Smooth muscle cell (in vitro differentiated cells): ENCODE results near the gene SEC31B. TPM values are rescaled to one million over a fixed set of nuclear protein-coding genes. Genes with fewer than 3 reads are reported as not detected.
A peak's percentile ranks its signal among the peaks of the same experiment; 100 is the strongest.

Source experiments
- DNase-seq: peaks from one replicate; lab custom pipeline; 2025; ENCODE audit not compliant: unreplicated experiment; lab: John Stamatoyannopoulos, UW
- H2AFZ ChIP-seq: fragments of 200-600 bp; sonication (generic); 2 replicates; pipeline ENCODE4 v1.6.0; 2016; ENCODE audit warnings: antibody characterized with exemption, low read depth, mild to moderate bottlenecking
- H3F3A ChIP-seq: fragments of 200-600 bp; sonication (generic); 2 replicates; pipeline ENCODE4 v1.6.0; 2017; ENCODE audit warnings: antibody characterized with exemption, low read depth
- H3K27ac ChIP-seq: fragments of 200-600 bp; sonication (generic); 2 replicates; pipeline ENCODE4 v1.5.1; 2016; ENCODE audit warnings: low read depth, mild to moderate bottlenecking
- H3K27me3 ChIP-seq: fragments of 200-600 bp; sonication (generic); 2 replicates; pipeline ENCODE4 v1.6.1; 2016; ENCODE audit warnings: low read depth, mild to moderate bottlenecking
- H3K36me3 ChIP-seq: fragments of 200-600 bp; sonication (generic); 2 replicates; pipeline ENCODE4 v1.5.1; 2016; ENCODE audit warnings: low read depth
- H3K4me1 ChIP-seq: fragments of 200-600 bp; sonication (generic); 2 replicates; pipeline ENCODE4 v1.5.1; 2016; ENCODE audit warnings: low read depth
- H3K4me2 ChIP-seq: fragments of 200-600 bp; sonication (generic); 2 replicates; pipeline ENCODE4 v1.6.0; 2016; ENCODE audit warnings: mild to moderate bottlenecking
- H3K4me3 ChIP-seq: fragments of 200-600 bp; sonication (generic); 2 replicates; pipeline ENCODE4 v1.5.1; 2016; ENCODE audit warnings: mild to moderate bottlenecking
- H3K79me2 ChIP-seq: fragments of 200-600 bp; sonication (generic); 2 replicates; pipeline ENCODE4 v1.6.0; 2016; ENCODE audit warnings: low read depth, mild to moderate bottlenecking
- H3K9ac ChIP-seq: fragments of 200-600 bp; sonication (generic); 2 replicates; pipeline ENCODE4 v1.6.0; 2016; ENCODE audit warnings: low read depth
- H3K9me3 ChIP-seq: fragments of 200-600 bp; sonication (generic); replicated peaks from 2 replicates; pipeline ENCODE4 v1.5.1; 2016; ENCODE audit warnings: low read depth
- H4K20me1 ChIP-seq: fragments of 200-600 bp; sonication (generic); 2 replicates; pipeline ENCODE4 v1.6.0; 2016; ENCODE audit warnings: low read depth
- WGBS: methylation state at CpG from one replicate; pipeline ENCODE4 v1.1.7; 2016; ENCODE audit warnings: low lambda C conversion rate; 5-methylcytosine and 5-hydroxymethylcytosine counted together
- polyA plus RNA-seq: library from polyadenylated mRNA; unstranded; fragments of >200 nt; fragmentation: Nextera tagmentation; extraction: Ambion mirVana; gene quantifications from 2 replicates; pipeline ENCODE4 v1.2.1, GENCODE V29; 2016
- total RNA-seq: library from RNA; depleted of rRNA; stranded (reverse); fragments of >200 nt; gene quantifications from 2 replicates; pipeline ENCODE4 v1.2.3, GENCODE V29; 2014
- TF ChIP-seq, protein P1 (sequence below): fragments of 200-600 bp; sonication (generic); IDR thresholded peaks from 2 replicates; pipeline ENCODE4 v1.5.1; 2017; ENCODE audit warnings: borderline replicate concordance, mild to moderate bottlenecking, antibody characterized with exemption; ENCODE audit not compliant: insufficient read depth, poor library complexity, severe bottlenecking

Gene SEC31B
- total and polyA plus RNA-seq, 2 experiments from 2014 or later: 4.5 to 6.3 TPM

DNA sequence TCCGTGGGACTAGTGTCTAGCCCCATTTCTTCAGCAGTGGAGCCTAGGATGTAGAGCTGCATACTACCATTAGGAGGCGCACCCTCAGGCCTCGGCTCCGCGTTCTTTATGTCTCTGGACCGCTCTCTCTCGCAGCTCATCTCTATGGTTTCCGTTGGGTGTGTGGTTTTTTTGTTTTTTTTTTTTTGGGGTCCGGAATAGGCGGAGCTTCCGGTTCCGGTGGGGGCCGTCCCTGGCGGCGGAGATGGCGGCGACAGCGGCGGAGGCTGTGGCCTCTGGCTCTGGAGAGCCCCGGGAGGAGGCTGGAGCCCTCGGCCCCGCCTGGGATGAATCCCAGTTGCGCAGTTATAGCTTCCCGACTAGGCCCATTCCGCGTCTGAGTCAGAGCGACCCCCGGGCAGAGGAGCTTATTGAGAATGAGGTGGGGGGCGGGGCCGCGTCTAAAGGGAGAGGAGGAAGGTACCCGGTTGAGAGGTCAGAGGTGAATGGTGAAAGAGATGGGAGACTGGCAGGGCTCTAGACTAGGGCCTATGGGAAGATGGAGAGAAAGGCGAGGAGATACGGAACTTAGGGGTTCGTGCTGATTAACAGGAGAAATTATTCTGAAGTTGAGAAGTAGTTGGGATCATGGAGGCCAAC lies 16.2 kb upstream of the SEC31B start, which contains the start of gene HIF1AN:
TSS of gene HIF1AN (plus strand) at position 229 of the 639 bp plus-strand sequence. CDS start at position 245, 16 bp downstream.
- Histone ChIP-seq H4K20me1 (peaks cover 37% of the 10 kb centered on the region), H3K4me2 (peak within 1 kb of the TSS; percentile 92), H3F3A (no peaks in the 10 kb centered on the region), H3K9me3 (no peaks in the 10 kb centered on the region), H3K4me3 (peak within 1 kb of the TSS; percentile 88), H3K27ac (no peak within 1 kb of the TSS), H3K36me3 (no peaks in the 10 kb centered on the region), H3K4me1 (peaks cover 11% of the 10 kb centered on the region), H3K27me3 (no peaks in the 10 kb centered on the region), H3K79me2 (peaks cover 26% of the 10 kb centered on the region), H2AFZ (peak within 1 kb of the TSS; percentile 99), H3K9ac (peak within 1 kb of the TSS; percentile 65)
- DNase-seq: peak; percentile 39
- TF ChIP-seq, protein P1, sequence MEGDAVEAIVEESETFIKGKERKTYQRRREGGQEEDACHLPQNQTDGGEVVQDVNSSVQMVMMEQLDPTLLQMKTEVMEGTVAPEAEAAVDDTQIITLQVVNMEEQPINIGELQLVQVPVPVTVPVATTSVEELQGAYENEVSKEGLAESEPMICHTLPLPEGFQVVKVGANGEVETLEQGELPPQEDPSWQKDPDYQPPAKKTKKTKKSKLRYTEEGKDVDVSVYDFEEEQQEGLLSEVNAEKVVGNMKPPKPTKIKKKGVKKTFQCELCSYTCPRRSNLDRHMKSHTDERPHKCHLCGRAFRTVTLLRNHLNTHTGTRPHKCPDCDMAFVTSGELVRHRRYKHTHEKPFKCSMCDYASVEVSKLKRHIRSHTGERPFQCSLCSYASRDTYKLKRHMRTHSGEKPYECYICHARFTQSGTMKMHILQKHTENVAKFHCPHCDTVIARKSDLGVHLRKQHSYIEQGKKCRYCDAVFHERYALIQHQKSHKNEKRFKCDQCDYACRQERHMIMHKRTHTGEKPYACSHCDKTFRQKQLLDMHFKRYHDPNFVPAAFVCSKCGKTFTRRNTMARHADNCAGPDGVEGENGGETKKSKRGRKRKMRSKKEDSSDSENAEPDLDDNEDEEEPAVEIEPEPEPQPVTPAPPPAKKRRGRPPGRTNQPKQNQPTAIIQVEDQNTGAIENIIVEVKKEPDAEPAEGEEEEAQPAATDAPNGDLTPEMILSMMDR: peak; percentile 89
- 1% methylated on average over 35 of the region's 35 CpGs for WGBS

DNA sequence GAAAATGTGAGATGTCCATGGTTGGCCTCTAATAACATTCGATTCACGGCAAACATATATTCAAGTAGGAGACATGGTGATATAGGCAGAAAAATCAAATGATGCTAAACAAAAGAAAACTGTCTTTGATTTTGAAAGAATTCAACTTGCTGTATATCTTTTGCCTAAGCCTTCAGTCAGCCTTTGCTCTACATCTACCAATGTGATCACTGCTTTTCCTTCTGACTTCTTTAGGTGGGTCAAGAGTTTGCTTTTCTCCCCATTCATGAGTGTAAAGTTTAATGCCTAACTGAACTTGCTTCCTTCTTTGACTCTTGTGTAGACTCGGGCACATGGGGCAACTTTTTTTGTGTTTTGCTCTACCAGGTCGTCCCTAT lies 15.7 kb upstream of the SEC31B start:
- H3K9ac ChIP-seq: peak overlapping the region; percentile 26
- WGBS: 48% methylated on average over 4 of the region's 4 CpGs
- peaks cover 26% of the 10 kb centered on the region for H3K79me2 ChIP-seq

DNA sequence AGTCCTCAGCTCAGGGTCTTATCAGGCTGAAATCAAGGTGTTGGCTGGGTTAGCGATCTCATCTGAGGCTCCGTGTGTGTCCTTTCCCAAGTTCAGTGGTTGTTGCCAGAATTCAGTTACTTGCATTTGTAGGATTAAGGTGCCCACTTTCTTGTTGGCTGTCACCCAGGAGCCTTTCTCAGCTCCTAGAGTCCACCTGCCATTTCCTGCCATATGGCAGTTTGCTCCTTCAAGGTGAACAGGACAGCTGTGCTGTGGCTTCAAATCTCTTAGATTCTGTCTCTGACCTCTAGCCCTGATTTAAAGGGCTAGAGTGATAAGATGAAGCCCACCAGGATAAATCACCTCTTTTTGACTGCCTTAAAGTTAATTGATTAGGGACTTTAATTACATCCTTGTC lies 15.1 kb upstream of the SEC31B start:
- H3K36me3 ChIP-seq: no peaks in the 10 kb centered on the region
- H3K9ac ChIP-seq: no peak overlapping the region
- H3K4me2 ChIP-seq: no peak overlapping the region
- H2AFZ ChIP-seq: peak overlapping the region; percentile 99
- H3K27ac ChIP-seq: no peak overlapping the region
- no peak overlapping the region for H3K4me3 ChIP-seq
- no peak for DNase-seq
- H3F3A ChIP-seq: no peaks in the 10 kb centered on the region
- peaks cover 32% of the 10 kb centered on the region for H4K20me1 ChIP-seq
- TF ChIP-seq, protein P1: no peak
- H3K27me3 ChIP-seq: no peaks in the 10 kb centered on the region
- peaks cover 26% of the 10 kb centered on the region for H3K79me2 ChIP-seq
- H3K9me3 ChIP-seq: no peaks in the 10 kb centered on the region
- WGBS: 96% methylated on average over 2 of the region's 2 CpGs
- H3K4me1 ChIP-seq: peaks cover 11% of the 10 kb centered on the region

More for the DNA sequence above, 15.7 kb upstream of the SEC31B start:
- peak overlapping the region; percentile 99 for H2AFZ ChIP-seq
- H3K36me3 ChIP-seq: no peaks in the 10 kb centered on the region
- H4K20me1 ChIP-seq: peaks cover 35% of the 10 kb centered on the region
- H3K9me3 ChIP-seq: no peaks in the 10 kb centered on the region
- peak overlapping the region; percentile 88 for H3K4me2 ChIP-seq
- no peak for DNase-seq
- no peaks in the 10 kb centered on the region for H3F3A ChIP-seq
- peak overlapping the region; percentile 88 for H3K4me3 ChIP-seq
- no peaks in the 10 kb centered on the region for H3K27me3 ChIP-seq
- peaks cover 11% of the 10 kb centered on the region for H3K4me1 ChIP-seq
- H3K27ac ChIP-seq: no peak overlapping the region
- TF ChIP-seq, protein P1: no peak

DNA sequence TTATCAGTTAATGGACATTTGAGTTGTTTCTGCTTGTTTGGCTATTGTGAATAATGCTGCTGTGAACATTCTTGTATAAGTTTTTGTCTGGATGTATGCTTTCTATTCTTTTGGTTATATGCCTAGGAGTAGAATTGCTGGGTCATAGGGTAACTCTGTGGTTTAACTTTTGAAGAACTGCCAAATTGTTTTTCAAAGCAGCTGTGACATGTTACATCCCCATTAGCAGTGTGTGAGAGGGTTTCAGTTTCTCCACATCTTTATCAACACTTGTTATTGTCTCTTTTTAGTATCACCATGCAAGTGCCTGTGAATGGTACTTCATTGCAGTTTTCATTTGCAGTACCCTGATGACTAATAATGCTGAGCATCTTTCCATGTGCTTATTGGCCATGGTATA lies 12.1 kb upstream of the SEC31B start:
- TF ChIP-seq, protein P1: no peak
- DNase-seq: no peak
- peaks cover 15% of the 10 kb centered on the region for H3K4me1 ChIP-seq
- H3K9ac ChIP-seq: no peak overlapping the region
- H2AFZ ChIP-seq: no peak overlapping the region
- H3K9me3 ChIP-seq: no peaks in the 10 kb centered on the region
- H3K4me3 ChIP-seq: no peak overlapping the region
- H4K20me1 ChIP-seq: peaks cover 12% of the 10 kb centered on the region
- H3K79me2 ChIP-seq: peaks cover 31% of the 10 kb centered on the region
- H3K27ac ChIP-seq: no peak overlapping the region
- no peak overlapping the region for H3K4me2 ChIP-seq
- H3F3A ChIP-seq: no peaks in the 10 kb centered on the region
- no peaks in the 10 kb centered on the region for H3K36me3 ChIP-seq
- H3K27me3 ChIP-seq: no peaks in the 10 kb centered on the region
